ENCODE measurements around the gene NPEPL1. TPM values are rescaled to one million over a fixed set of nuclear protein-coding genes. Genes with fewer than 3 reads are reported as not detected.
"Not testable (repeated sequence)": the region's sequence is repeated elsewhere in the genome, so short reads cannot be mapped to it uniquely, and the experiment has no call there.

Gene NPEPL1
- total and polyA plus RNA-seq, 8 donors, result 15.3 to 134 (median 37.8) TPM

- Histone ChIP-seq H3K4me3 (no peak overlapping the region), H3K27me3 (no peaks in the 10 kb centered on the region), H3K27ac (no peak overlapping the region), H3K36me3 (no peaks in the 10 kb centered on the region), H3K9me3 (no peaks in the 10 kb centered on the region), H3K4me1 (peaks cover 0 to 31% (median 16%) of the 10 kb centered on the region in 4 donors)
- intact Hi-C loops (cut with DNase I; ENCODE audit: low total_unique reads), result no loop called here
- no peak for TF ChIP-seq EP300 (IDR thresholded peaks at IDR 0.05)
- WGBS, 5 donors, result 82 to 89% (median 86%) methylated on average over 4 of the region's 4 CpGs
- no peak for DNase-seq
Observed at GRCh38 chr20:58646703-58647102, 45.9 kb upstream of the NPEPL1 start.

- no peak for TF ChIP-seq POLR2AphosphoS5 (IDR thresholded peaks at IDR 0.05)
- TF ChIP-seq EP300 (IDR thresholded peaks at IDR 0.05), result no peak
- TF ChIP-seq POLR2A (IDR thresholded peaks at IDR 0.05), result no peak
- TF ChIP-seq, protein P1, sequence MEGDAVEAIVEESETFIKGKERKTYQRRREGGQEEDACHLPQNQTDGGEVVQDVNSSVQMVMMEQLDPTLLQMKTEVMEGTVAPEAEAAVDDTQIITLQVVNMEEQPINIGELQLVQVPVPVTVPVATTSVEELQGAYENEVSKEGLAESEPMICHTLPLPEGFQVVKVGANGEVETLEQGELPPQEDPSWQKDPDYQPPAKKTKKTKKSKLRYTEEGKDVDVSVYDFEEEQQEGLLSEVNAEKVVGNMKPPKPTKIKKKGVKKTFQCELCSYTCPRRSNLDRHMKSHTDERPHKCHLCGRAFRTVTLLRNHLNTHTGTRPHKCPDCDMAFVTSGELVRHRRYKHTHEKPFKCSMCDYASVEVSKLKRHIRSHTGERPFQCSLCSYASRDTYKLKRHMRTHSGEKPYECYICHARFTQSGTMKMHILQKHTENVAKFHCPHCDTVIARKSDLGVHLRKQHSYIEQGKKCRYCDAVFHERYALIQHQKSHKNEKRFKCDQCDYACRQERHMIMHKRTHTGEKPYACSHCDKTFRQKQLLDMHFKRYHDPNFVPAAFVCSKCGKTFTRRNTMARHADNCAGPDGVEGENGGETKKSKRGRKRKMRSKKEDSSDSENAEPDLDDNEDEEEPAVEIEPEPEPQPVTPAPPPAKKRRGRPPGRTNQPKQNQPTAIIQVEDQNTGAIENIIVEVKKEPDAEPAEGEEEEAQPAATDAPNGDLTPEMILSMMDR (IDR thresholded peaks at IDR 0.05), result no peak
- DNase-seq, result no peak
- Histone ChIP-seq H3K27ac (peak overlapping the region in 2 of 5 donors; percentile 20 to 65), H3K27me3 (no peaks in the 10 kb centered on the region), H3K4me1 (peaks cover 0 to 31% (median 16%) of the 10 kb centered on the region in 4 donors), H3K36me3 (no peaks in the 10 kb centered on the region), H3K9me3 (no peaks in the 10 kb centered on the region), H3K4me3 (no peak overlapping the region)
- intact Hi-C loops (cut with DNase I; ENCODE audit: low total_unique reads), result no loop called here
- 83 to 93% (median 89%) methylated on average over 7 of the region's 7 CpGs for WGBS, 5 donors
Observed at GRCh38 chr20:58647162-58647795, 45.3 kb upstream of the NPEPL1 start.

DNA sequence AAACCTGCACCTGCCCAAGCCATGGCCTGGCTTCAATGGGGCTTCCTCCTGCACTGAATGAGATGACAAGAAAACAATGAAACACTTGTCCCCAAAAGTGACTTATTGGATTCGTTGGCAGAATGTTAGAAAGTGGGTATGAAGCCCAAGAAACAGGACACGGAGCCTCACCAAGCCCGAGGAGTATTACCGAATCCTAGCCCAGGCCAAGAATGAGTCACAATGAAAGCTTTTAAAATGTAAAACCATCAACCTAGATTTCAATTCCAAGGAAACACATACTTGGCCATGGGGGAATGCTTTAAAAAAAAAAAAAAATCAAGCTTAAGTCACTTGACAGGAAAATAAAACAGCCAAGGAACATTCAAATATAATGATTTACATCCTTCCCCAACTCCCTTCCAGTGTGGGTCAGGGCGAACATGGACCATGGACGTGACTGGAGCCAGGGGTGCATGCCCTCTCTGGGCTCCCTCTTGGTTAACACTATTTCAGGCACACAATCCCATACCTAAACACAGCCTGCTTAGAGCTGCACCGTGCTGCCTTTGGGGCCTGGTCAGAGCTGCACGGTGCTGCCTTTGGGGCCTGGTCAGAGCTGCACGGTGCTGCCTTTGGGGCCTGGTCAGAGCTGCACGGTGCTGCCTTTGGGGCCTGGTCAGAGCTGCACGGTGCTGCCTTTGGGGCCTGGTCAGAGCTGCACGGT is 44.7 kb upstream of the NPEPL1 start:
- intact Hi-C loops (cut with DNase I; ENCODE audit: low total_unique reads), result no loop called here
- Histone ChIP-seq H3K4me3 (no peak overlapping the region), H3K9me3 (no peaks in the 10 kb centered on the region), H3K27me3 (no peaks in the 10 kb centered on the region), H3K36me3 (no peaks in the 10 kb centered on the region), H3K27ac (peak overlapping the region in 2 of 5 donors; percentile 20 to 65), H3K4me1 (peaks cover 3 to 35% (median 20%) of the 10 kb centered on the region in 4 donors)
- 45 to 84% (median 83%) methylated on average over 7 to 10 of the region's 12 CpGs for WGBS, 5 donors
- DNase-seq, result no peak
- TF ChIP-seq EP300 (IDR thresholded peaks at IDR 0.05), result no peak
- TF ChIP-seq POLR2A (IDR thresholded peaks at IDR 0.05), result no peak
- no peak for TF ChIP-seq POLR2AphosphoS5 (IDR thresholded peaks at IDR 0.05)
- TF ChIP-seq, protein P1 (IDR thresholded peaks at IDR 0.05), result no peak

GRCh38 chr20:58648502-58648825 is 44.1 kb upstream of the NPEPL1 start:
- WGBS, 5 donors, result 81 to 95% (median 89%) methylated on average over 6 of the region's 6 CpGs
- H3K4me1 ChIP-seq, result peaks cover 8 to 40% (median 25%) of the 10 kb centered on the region in 4 donors
- H3K27ac ChIP-seq, result not testable (repeated sequence)

DNA sequence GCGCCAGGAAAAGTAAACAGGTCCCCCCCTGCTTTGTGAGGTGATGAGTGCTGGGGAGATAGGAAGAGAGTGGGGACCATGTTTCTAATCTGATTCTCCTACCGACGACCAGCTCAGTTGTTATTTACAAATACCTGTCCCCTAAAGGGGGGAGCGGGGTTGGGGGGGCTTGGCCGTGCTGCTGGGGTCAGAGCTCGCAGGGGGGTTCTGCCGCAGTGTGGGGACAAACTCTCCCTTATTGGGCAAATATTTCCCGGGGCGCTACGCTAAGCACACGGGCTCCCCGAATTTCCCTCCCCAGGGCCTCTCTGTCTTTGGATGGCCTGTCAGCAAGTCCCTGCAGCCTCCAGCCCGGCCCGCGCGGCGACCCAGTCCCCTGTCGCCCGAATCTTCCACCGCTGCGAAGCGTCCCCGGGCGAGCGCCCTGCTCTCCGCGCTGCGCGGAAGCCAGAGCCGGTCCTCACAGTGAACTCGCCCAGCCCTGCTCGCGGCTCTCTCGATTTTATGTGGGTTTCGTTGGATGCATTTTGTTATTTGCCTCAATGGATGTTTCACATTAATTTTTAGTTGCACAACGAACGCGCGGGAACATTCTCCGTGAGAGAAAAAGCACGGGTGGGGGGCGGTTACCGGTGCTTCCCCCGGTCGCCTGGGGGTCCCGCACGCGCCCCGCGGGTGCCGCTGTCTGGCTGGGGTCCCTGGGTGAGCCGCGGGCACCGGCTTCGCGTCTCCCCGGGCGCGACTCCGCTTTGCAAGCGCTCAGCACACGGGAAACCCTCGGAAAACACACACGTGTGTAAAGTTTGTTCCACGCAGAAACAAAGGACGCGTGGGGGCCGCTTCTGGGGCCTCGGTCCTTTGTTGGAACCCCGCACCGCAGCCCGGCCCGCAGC is 43.1 kb upstream of the NPEPL1 start:
- peak; percentile 34 to 55 for DNase-seq
- Histone ChIP-seq H3K36me3 (no peaks in the 10 kb centered on the region), H3K9me3 (no peaks in the 10 kb centered on the region), H3K27ac (peak overlapping the region; percentile 88 to 99 (median 95)), H3K27me3 (no peaks in the 10 kb centered on the region), H3K4me1 (peaks cover 17 to 51% (median 31%) of the 10 kb centered on the region in 4 donors), H3K4me3 (peak overlapping the region; percentile 87 to 99 (median 91))
- intact Hi-C loops (cut with DNase I; ENCODE audit: low total_unique reads), result no loop called here
- WGBS, 5 donors, result 5 to 37% (median 12%) methylated on average over 71 to 73 of the region's 73 CpGs
- TF ChIP-seq POLR2AphosphoS5 (IDR thresholded peaks at IDR 0.05), result no peak
- no peak for TF ChIP-seq EP300 (IDR thresholded peaks at IDR 0.05)
- TF ChIP-seq, protein P1 (IDR thresholded peaks at IDR 0.05), result no peak
- no peak for TF ChIP-seq POLR2A (IDR thresholded peaks at IDR 0.05)

More at GRCh38 chr20:58648502-58648825, 44.1 kb upstream of the NPEPL1 start:
- H3K9me3 ChIP-seq; H3K27me3 ChIP-seq; H3K4me3 ChIP-seq; DNase-seq; H3K36me3 ChIP-seq; intact Hi-C loops (cut with DNase I; ENCODE audit: low total_unique reads): not testable (repeated sequence)
